ENCODE data around the gene ZC2HC1C. TPM values are rescaled to one million over a fixed set of nuclear protein-coding genes. Genes with fewer than 3 reads are reported as not detected.

The ZC2HC1C gene
- total and polyA plus RNA-seq, 2 donors (not counting 1 experiment from before 2014, with no cell fraction given) = 0.21 to 0.59 TPM

GRCh38 chr14:75040507-75040906 lies 28.9 kb upstream of the ZC2HC1C start:
- DNase-seq (no peak), ATAC-seq (ENCODE audit: low read depth) (no peak)
- Histone ChIP-seq H3K9ac (ENCODE audit: low read length) (no peak overlapping the region), H4K20me1 (ENCODE audit: control insufficient read depth, insufficient read depth, low read length, poor library complexity, severe bottlenecking) (no peaks in the 10 kb centered on the region), H3K79me2 (ENCODE audit: control insufficient read depth, insufficient read depth, low read length) (peaks cover 4% of the 10 kb centered on the region), H3K4me3 (ENCODE audit: control extremely low read depth in 1 of 5, extremely low read depth in 1 of 5, insufficient read depth in 1 of 5, low read depth in 2 of 5, low read length in 4 of 5) (no peak overlapping the region), H3K4me1 (ENCODE audit: control insufficient read depth in 2 of 2, insufficient read depth in 2 of 2, low read length in 2 of 2) (no peaks in the 10 kb centered on the region), H3K9me3 (ENCODE audit: control extremely low read depth in 1 of 3, control insufficient read depth in 2 of 3, insufficient read depth in 1 of 3, low read length in 2 of 3) (no peaks in the 10 kb centered on the region), H2AFZ (ENCODE audit: insufficient read depth, low read depth, low read length, poor library complexity, severe bottlenecking) (no peak overlapping the region), H3K36me3 (replicated peaks in 1 of 2; ENCODE audit: control extremely low read depth in 1 of 2, control insufficient read depth in 1 of 2, extremely low read depth in 1 of 2, insufficient read depth in 2 of 2, low read length in 1 of 2) (peaks cover 4 to 19% of the 10 kb centered on the region in 2 experiments), H3K4me2 (replicated peaks; ENCODE audit: low read depth, low read length, poor library complexity, severe bottlenecking) (no peak overlapping the region), H3K27ac (ENCODE audit: low read length in 2 of 2) (no peak overlapping the region), H3K27me3 (replicated peaks in 1 of 4; ENCODE audit: control extremely low read depth in 1 of 4, control insufficient read depth in 3 of 4, insufficient read depth in 4 of 4, low read length in 3 of 4) (no peaks in the 10 kb centered on the region)
- WGBS (ENCODE audit: insufficient coverage) = no CpG with 5 or more reads among the region's 1 CpG
- no peaks in the 10 kb centered on the region for H3K27me3 Mint-ChIP-seq
- ChIA-PET POLR2A (no interaction called here), CTCF (no interaction called here)
- H3K4me3 Mint-ChIP-seq = no peak overlapping the region
- no peaks in the 10 kb centered on the region for H3K9me3 Mint-ChIP-seq (ENCODE audit: insufficient read depth)
- intact Hi-C loops (cut with micrococcal nuclease) = no loop called here
- H3K4me1 Mint-ChIP-seq = peaks cover 8% of the 10 kb centered on the region
- TF ChIP-seq CTCF (IDR thresholded peaks at IDR 0.05) (no peak), EZH2 (IDR thresholded peaks at IDR 0.05; ENCODE audit: borderline replicate concordance, insufficient read depth, low read depth, low read length, poor library complexity, severe bottlenecking) (no peak)
- H3K27ac Mint-ChIP-seq = no peak overlapping the region

GRCh38 chr14:75040959-75041358 lies 28.5 kb upstream of the ZC2HC1C start:
- no peaks in the 10 kb centered on the region for H3K27me3 ChIP-seq (replicated peaks in 1 of 4; ENCODE audit: control extremely low read depth in 1 of 4, control insufficient read depth in 3 of 4, insufficient read depth in 4 of 4, low read length in 3 of 4)
- no peak overlapping the region for H2AFZ ChIP-seq (ENCODE audit: insufficient read depth, low read depth, low read length, poor library complexity, severe bottlenecking)
- no peak overlapping the region for H3K4me3 ChIP-seq (ENCODE audit: control extremely low read depth in 1 of 5, extremely low read depth in 1 of 5, insufficient read depth in 1 of 5, low read depth in 2 of 5, low read length in 4 of 5)
- Mint-ChIP-seq H3K27ac (no peak overlapping the region), H3K4me1 (peaks cover 10% of the 10 kb centered on the region), H3K27me3 (no peaks in the 10 kb centered on the region), H3K4me3 (no peak overlapping the region), H3K9me3 (ENCODE audit: insufficient read depth) (no peaks in the 10 kb centered on the region)
- no peak for TF ChIP-seq CTCF (IDR thresholded peaks at IDR 0.05)
- no peak for TF ChIP-seq EZH2 (IDR thresholded peaks at IDR 0.05; ENCODE audit: borderline replicate concordance, insufficient read depth, low read depth, low read length, poor library complexity, severe bottlenecking)
- H3K36me3 ChIP-seq (replicated peaks in 1 of 2; ENCODE audit: control extremely low read depth in 1 of 2, control insufficient read depth in 1 of 2, extremely low read depth in 1 of 2, insufficient read depth in 2 of 2, low read length in 1 of 2) = peaks cover 4 to 17% of the 10 kb centered on the region in 2 experiments
- ATAC-seq (ENCODE audit: low read depth) (no peak), DNase-seq (no peak)
- H3K27ac ChIP-seq (ENCODE audit: low read length in 2 of 2) = no peak overlapping the region
- no peak overlapping the region for H3K4me2 ChIP-seq (replicated peaks; ENCODE audit: low read depth, low read length, poor library complexity, severe bottlenecking)
- 90% methylated on average over 2 of the region's 2 CpGs for WGBS (ENCODE audit: insufficient coverage)
- H4K20me1 ChIP-seq (ENCODE audit: control insufficient read depth, insufficient read depth, low read length, poor library complexity, severe bottlenecking) = no peaks in the 10 kb centered on the region
- H3K4me1 ChIP-seq (ENCODE audit: control insufficient read depth in 2 of 2, insufficient read depth in 2 of 2, low read length in 2 of 2) = no peaks in the 10 kb centered on the region
- POLR2A ChIA-PET = no interaction called here
- intact Hi-C loops (cut with micrococcal nuclease) = no loop called here
- H3K79me2 ChIP-seq (ENCODE audit: control insufficient read depth, insufficient read depth, low read length) = peaks cover 8% of the 10 kb centered on the region
- no peak overlapping the region for H3K9ac ChIP-seq (ENCODE audit: low read length)
- CTCF ChIA-PET = no interaction called here
- H3K9me3 ChIP-seq (ENCODE audit: control extremely low read depth in 1 of 3, control insufficient read depth in 2 of 3, insufficient read depth in 1 of 3, low read length in 2 of 3) = no peaks in the 10 kb centered on the region
